Ectodermal cell (in vitro differentiated cells): ENCODE measurements around the gene AKAP13.
A peak's percentile ranks its signal among the peaks of the same experiment; 100 is the strongest.

Experiments used
- H3K27ac ChIP-seq: 2 replicates; pipeline ENCODE4 v1.7.0; 2013; ENCODE audit warnings: mild to moderate bottlenecking, low read depth, low read length; ENCODE audit not compliant: insufficient read depth, poor library complexity, severe bottlenecking
- H3K27me3 ChIP-seq: 2 replicates; pipeline ENCODE4 v1.7.0; 2013; ENCODE audit warnings: mild to moderate bottlenecking, low read length; ENCODE audit not compliant: insufficient read depth, control insufficient read depth, poor library complexity, severe bottlenecking
- H3K36me3 ChIP-seq: one replicate; pipeline ENCODE4 v1.7.0; 2013; ENCODE audit warnings: low read length; ENCODE audit not compliant: control insufficient read depth, insufficient read depth
- H3K4me1 ChIP-seq: one replicate; pipeline ENCODE4 v1.7.0; 2013; ENCODE audit warnings: low read length; ENCODE audit not compliant: control insufficient read depth, insufficient read depth
- H3K4me3 ChIP-seq: 2 replicates; pipeline ENCODE4 v1.7.0; 2013; ENCODE audit warnings: low read depth, low read length, control low read depth; ENCODE audit not compliant: insufficient read depth
- H3K9me3 ChIP-seq: 2 replicates; pipeline ENCODE4 v1.7.0; 2013; ENCODE audit warnings: mild to moderate bottlenecking, low read length, moderate library complexity; ENCODE audit not compliant: control insufficient read depth
- WGBS, 2 experiments: methylation state at CpG; one replicate each; pipeline ENCODE4 v1.1.7; 2013; ENCODE audit warnings: missing lambda C conversion rate in 2 of 2; 5-methylcytosine and 5-hydroxymethylcytosine counted together

AKAP13 gene

GRCh38 chr15:85773970-85774369 is 393.6 kb downstream of the AKAP13 start:
- peaks cover 6% of the 10 kb centered on the region for H3K36me3 ChIP-seq
- H3K4me1 ChIP-seq, result peaks cover 16% of the 10 kb centered on the region
- H3K27ac ChIP-seq, result no peak overlapping the region
- H3K9me3 ChIP-seq, result no peaks in the 10 kb centered on the region
- WGBS, 2 experiments, result 91 to 93% methylated on average over 10 of the region's 10 CpGs
- H3K27me3 ChIP-seq, result no peaks in the 10 kb centered on the region
- H3K4me3 ChIP-seq, result no peak overlapping the region

DNA sequence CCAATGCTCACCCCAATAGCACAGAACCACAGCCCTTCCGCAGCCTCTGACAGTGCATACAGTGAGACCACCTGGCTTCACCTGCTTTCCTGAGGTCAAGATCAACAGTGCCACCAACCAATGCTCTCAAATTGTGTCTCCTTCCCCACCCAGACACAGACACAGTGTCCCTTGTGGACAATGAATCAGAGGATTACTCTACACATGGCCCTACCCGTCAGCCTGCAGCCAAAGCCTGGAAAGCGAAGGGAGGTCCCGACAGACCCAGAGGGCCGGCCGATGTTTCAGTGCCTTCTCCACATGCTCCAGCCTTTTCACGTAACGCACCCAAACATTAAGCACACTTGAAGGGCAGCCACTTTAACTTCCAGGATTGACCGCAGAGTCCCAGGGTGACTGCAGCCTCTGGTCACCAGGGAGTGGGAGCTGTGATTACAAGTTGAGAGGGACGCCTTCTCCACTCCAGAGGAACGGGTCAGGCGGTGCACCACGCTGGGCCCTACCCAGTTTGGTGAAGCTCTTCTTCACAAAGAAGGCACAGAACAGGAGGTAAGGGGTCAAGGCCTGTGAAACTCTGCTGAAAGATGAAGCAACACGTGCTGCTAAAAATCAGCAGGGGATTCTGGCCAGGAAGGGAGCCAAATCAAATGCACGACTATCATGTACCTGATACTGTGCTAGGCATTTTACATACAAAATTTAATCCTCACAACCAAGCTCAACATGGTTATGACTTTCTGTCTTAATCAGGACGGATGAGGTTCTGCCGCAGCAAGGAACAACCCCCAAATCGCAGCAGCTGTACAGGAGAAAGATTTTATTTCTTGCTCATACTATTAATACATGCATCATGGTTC is 397.1 kb downstream of the AKAP13 start:
- no peaks in the 10 kb centered on the region for H3K27me3 ChIP-seq
- WGBS, 2 experiments, result 92 to 95% methylated on average over 18 of the region's 18 CpGs
- H3K4me3 ChIP-seq, result no peak overlapping the region
- H3K27ac ChIP-seq, result no peak overlapping the region
- peaks cover 20% of the 10 kb centered on the region for H3K4me1 ChIP-seq
- no peaks in the 10 kb centered on the region for H3K36me3 ChIP-seq
- H3K9me3 ChIP-seq, result no peaks in the 10 kb centered on the region

GRCh38 chr15:85778107-85778776 is 397.8 kb downstream of the AKAP13 start:
- no peak overlapping the region for H3K4me3 ChIP-seq
- H3K27me3 ChIP-seq, result no peaks in the 10 kb centered on the region
- H3K4me1 ChIP-seq, result peaks cover 19% of the 10 kb centered on the region
- H3K9me3 ChIP-seq, result no peaks in the 10 kb centered on the region
- 92 to 96% methylated on average over 10 of the region's 10 CpGs for WGBS, 2 experiments
- H3K27ac ChIP-seq, result no peak overlapping the region
- no peaks in the 10 kb centered on the region for H3K36me3 ChIP-seq

DNA sequence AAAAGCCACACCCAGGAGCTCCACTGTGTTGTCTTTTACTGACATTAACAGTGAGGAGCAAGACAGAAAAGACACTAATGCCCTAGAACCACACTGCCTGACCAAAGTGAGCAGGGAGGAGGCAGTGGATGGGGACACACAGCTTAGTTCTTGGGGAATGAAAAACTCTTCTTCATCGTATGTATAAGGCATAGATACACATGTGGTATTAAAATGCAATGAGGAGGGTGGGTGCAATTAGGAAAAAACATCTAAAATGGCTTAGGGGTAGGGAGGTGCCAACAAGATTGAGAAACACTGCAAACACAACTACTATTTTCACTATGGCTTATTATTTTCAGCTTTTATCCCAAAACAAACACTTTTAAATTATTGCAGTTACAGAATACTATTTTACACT is 398.8 kb downstream of the AKAP13 start:
- H3K36me3 ChIP-seq, result no peaks in the 10 kb centered on the region
- H3K4me1 ChIP-seq, result peaks cover 19% of the 10 kb centered on the region
- WGBS, 2 experiments, result 91 to 100% methylated on average over 1 of the region's 1 CpG
- no peak overlapping the region for H3K27ac ChIP-seq
- no peaks in the 10 kb centered on the region for H3K9me3 ChIP-seq
- H3K27me3 ChIP-seq, result no peaks in the 10 kb centered on the region
- no peak overlapping the region for H3K4me3 ChIP-seq

GRCh38 chr15:85780225-85780985 is 400.0 kb downstream of the AKAP13 start:
- WGBS, 2 experiments, result 75 to 81% methylated on average over 8 of the region's 8 CpGs
- no peak overlapping the region for H3K27ac ChIP-seq

GRCh38 chr15:85781099-85781498 is 400.7 kb downstream of the AKAP13 start:
- WGBS, 2 experiments, result 95 to 96% methylated on average over 7 of the region's 7 CpGs
- H3K36me3 ChIP-seq, result no peaks in the 10 kb centered on the region
- peaks cover 21% of the 10 kb centered on the region for H3K4me1 ChIP-seq
- H3K9me3 ChIP-seq, result no peaks in the 10 kb centered on the region
- no peak overlapping the region for H3K27ac ChIP-seq
- no peaks in the 10 kb centered on the region for H3K27me3 ChIP-seq
- no peak overlapping the region for H3K4me3 ChIP-seq

More at GRCh38 chr15:85780225-85780985, 400.0 kb downstream of the AKAP13 start:
- Histone ChIP-seq H3K27me3 (no peaks in the 10 kb centered on the region), H3K9me3 (no peaks in the 10 kb centered on the region), H3K4me1 (peaks cover 19% of the 10 kb centered on the region), H3K4me3 (no peak overlapping the region), H3K36me3 (no peaks in the 10 kb centered on the region)

DNA sequence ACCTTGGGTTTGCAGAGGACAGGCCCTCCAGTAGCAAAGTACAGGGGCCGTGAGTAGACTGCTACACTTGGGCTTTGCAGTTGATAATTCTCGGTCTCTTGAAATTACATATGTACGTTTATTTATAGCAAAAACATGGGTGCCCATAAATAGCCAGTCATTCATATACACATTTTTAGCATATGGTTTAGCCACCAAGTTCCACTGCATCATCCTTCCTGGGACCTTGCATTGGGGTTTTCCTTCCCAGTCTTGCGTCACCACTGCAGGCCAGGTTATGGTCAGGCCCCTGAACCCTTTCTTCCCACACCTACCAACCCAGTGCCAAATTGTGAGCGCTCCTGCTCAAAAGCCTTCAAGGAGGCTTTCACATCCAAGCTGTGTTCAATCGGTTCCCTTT is 401.7 kb downstream of the AKAP13 start:
- peaks cover 28% of the 10 kb centered on the region for H3K4me1 ChIP-seq
- no peaks in the 10 kb centered on the region for H3K36me3 ChIP-seq
- H3K27me3 ChIP-seq, result no peaks in the 10 kb centered on the region
- no peak overlapping the region for H3K4me3 ChIP-seq
- no peaks in the 10 kb centered on the region for H3K9me3 ChIP-seq
- H3K27ac ChIP-seq, result no peak overlapping the region
- WGBS, 2 experiments, result 87 to 92% methylated on average over 6 of the region's 6 CpGs

GRCh38 chr15:85785887-85786780 is 405.7 kb downstream of the AKAP13 start:
- H3K27ac ChIP-seq, result peak overlapping the region; percentile 50
- H3K4me1 ChIP-seq, result peaks cover 31% of the 10 kb centered on the region
- no peaks in the 10 kb centered on the region for H3K27me3 ChIP-seq
- 64 to 73% methylated on average over 9 to 10 of the region's 10 CpGs for WGBS, 2 experiments
- H3K36me3 ChIP-seq, result no peaks in the 10 kb centered on the region
- H3K4me3 ChIP-seq, result no peak overlapping the region
- H3K9me3 ChIP-seq, result no peaks in the 10 kb centered on the region

- Histone ChIP-seq H3K4me1 (peaks cover 26% of the 10 kb centered on the region), H3K36me3 (no peaks in the 10 kb centered on the region), H3K4me3 (no peak overlapping the region), H3K9me3 (no peaks in the 10 kb centered on the region), H3K27ac (no peak overlapping the region), H3K27me3 (no peaks in the 10 kb centered on the region)
- WGBS, 2 experiments, result 80% methylated on average over 2 of the region's 3 CpGs
Observed at GRCh38 chr15:85786781-85787114, 406.3 kb downstream of the AKAP13 start.
